Endothelial cell of umbilical vein (primary cell): ENCODE data around the gene ARHGEF10L. TPM values are rescaled to one million over a fixed set of nuclear protein-coding genes. Genes with fewer than 3 reads are reported as not detected.

ENCODE experiments used
- BruUV-seq: library from RNA; stranded (reverse); fragments of 400-500 nt; replicated peaks from 2 replicates; lab custom pipeline; 2021; lab: Mats Ljungman, UMichigan
- CTCF ChIA-PET: fragments of 300-600, 350-600 bp; sonication (Branson Sonifier 250); formaldehyde crosslinking; loops from one replicate; lab custom pipeline; 2021; ENCODE audit warnings: antibody characterized with exemption, inconsistent platforms; lab: Charles Lee
- POLR2A ChIA-PET: fragments of 300-600, 350-600 bp; sonication (Branson Sonifier 250); formaldehyde crosslinking; loops from one replicate; lab custom pipeline; 2021; ENCODE audit warnings: antibody characterized with exemption, inconsistent platforms; lab: Charles Lee
- DNase-seq: peaks from one replicate; pipeline ENCODE4 v3.0.0-alpha.2; 2011; ENCODE audit warnings: low read depth, low spot score
- FAIRE-seq: peaks from 2 replicates; lab custom pipeline; 2011; peaks lifted over from hg19 to GRCh38; lab: Jason Lieb, UNC
- H2AFZ ChIP-seq: 2 replicates; pipeline ENCODE4 v1.6.0; 2012; ENCODE audit warnings: low read depth, low read length, control low read depth, inconsistent platforms
- H3K27ac ChIP-seq: 2 replicates; pipeline ENCODE4 v1.5.1; 2011; ENCODE audit warnings: low read depth, mild to moderate bottlenecking, control low read depth, low read length, moderate library complexity; ENCODE audit not compliant: insufficient read depth
- H3K27me3 ChIP-seq, 2 experiments: 2 replicates each; pipeline versions ENCODE4 v1.6.0 to v1.6.1; 2011; ENCODE audit warnings: low read length in 2 of 2, mixed read lengths in 1 of 2; ENCODE audit not compliant: control insufficient read depth in 2 of 2, insufficient read depth in 2 of 2
- H3K36me3 ChIP-seq, 2 experiments: 2 replicates in 1 of 2; 3 replicates in 1 of 2; pipeline ENCODE4 v1.5.1; 2011; ENCODE audit warnings: low read length in 2 of 2, mild to moderate bottlenecking in 1 of 2, moderate library complexity in 1 of 2; ENCODE audit not compliant: control insufficient read depth in 2 of 2, insufficient read depth in 2 of 2; ENCODE audit errors: extremely low read depth in 1 of 2
- H3K4me1 ChIP-seq: 3 replicates; pipeline ENCODE4 v1.5.1; 2011; ENCODE audit warnings: mild to moderate bottlenecking, low read length; ENCODE audit not compliant: control insufficient read depth, insufficient read depth; ENCODE audit errors: extremely low read depth
- H3K4me2 ChIP-seq: 2 replicates; pipeline ENCODE4 v1.6.1; 2011; ENCODE audit warnings: low read length, control low read depth, mixed read lengths; ENCODE audit not compliant: insufficient read depth
- H3K4me3 ChIP-seq, 3 experiments: fragments of 200-600 bp in 1 of 3; sonication (generic), shearing (Covaris generic) in 1 of 3; replicated peaks in 1 of 3; 2 replicates each; pipeline ENCODE4 v1.5.1; 2011 to 2016; ENCODE audit warnings: control low read depth in 3 of 3, low read length in 3 of 3, mild to moderate bottlenecking in 2 of 3, inconsistent platforms in 1 of 3, low read depth in 1 of 3, moderate library complexity in 1 of 3; ENCODE audit not compliant: insufficient read depth in 1 of 3
- H3K79me2 ChIP-seq: 2 replicates; pipeline ENCODE4 v1.6.0; 2012; ENCODE audit warnings: low read length, inconsistent platforms; ENCODE audit not compliant: control insufficient read depth, insufficient read depth
- H3K9ac ChIP-seq: replicated peaks from 2 replicates; pipeline ENCODE3; 2011; ENCODE audit warnings: low read length, control low read depth; ENCODE audit not compliant: insufficient read depth; ENCODE audit errors: extremely low read depth
- H3K9me1 ChIP-seq: replicated peaks from 3 replicates; pipeline ENCODE4 v1.6.0; 2011; ENCODE audit warnings: mild to moderate bottlenecking, low read length; ENCODE audit not compliant: control insufficient read depth, insufficient read depth; ENCODE audit errors: extremely low read depth
- H3K9me3 ChIP-seq: replicated peaks from 2 replicates; pipeline ENCODE4 v1.5.1; 2012; ENCODE audit warnings: low read length, inconsistent platforms; ENCODE audit not compliant: control insufficient read depth, insufficient read depth
- H4K20me1 ChIP-seq: replicated peaks from 2 replicates; pipeline ENCODE3; 2011; ENCODE audit warnings: mild to moderate bottlenecking, low read length; ENCODE audit not compliant: control insufficient read depth, insufficient read depth; ENCODE audit errors: extremely low read depth
- EZH2 ChIP-seq: IDR thresholded peaks from 2 replicates; pipeline ENCODE4 v1.6.1; 2012; ENCODE audit warnings: borderline replicate concordance, low read depth, mild to moderate bottlenecking, moderate library complexity, low read length, inconsistent platforms; ENCODE audit not compliant: severe bottlenecking
- FOS ChIP-seq: IDR thresholded peaks from 2 replicates; pipeline ENCODE4 v1.6.1; 2011; ENCODE audit warnings: mild to moderate bottlenecking, low read length, moderate library complexity, borderline replicate concordance; ENCODE audit not compliant: insufficient read depth
- GATA2 ChIP-seq: IDR thresholded peaks from 2 replicates; pipeline ENCODE4 v1.7.0; 2011; ENCODE audit warnings: low read depth, mild to moderate bottlenecking, moderate library complexity, mixed read lengths, low read length; ENCODE audit not compliant: insufficient read length, insufficient read depth
- JUN ChIP-seq: IDR thresholded peaks from 2 replicates; pipeline ENCODE4 v1.6.1; 2011; ENCODE audit warnings: borderline replicate concordance, low read depth; ENCODE audit not compliant: insufficient read length, insufficient read depth
- MYC ChIP-seq: IDR thresholded peaks from one replicate; pipeline ENCODE4 v1.6.1; 2011; ENCODE audit warnings: mild to moderate bottlenecking, low read depth, low read length
- POLR2A ChIP-seq: IDR thresholded peaks from 2 replicates; pipeline ENCODE4 v1.6.1; 2012; ENCODE audit warnings: low read depth, mild to moderate bottlenecking, control low read depth, low read length
- POLR2AphosphoS5 ChIP-seq: IDR thresholded peaks from 2 replicates; pipeline ENCODE4 v1.6.1; 2012; ENCODE audit warnings: low read depth, mild to moderate bottlenecking, control low read depth, low read length, moderate library complexity; ENCODE audit not compliant: insufficient read depth
- dilution Hi-C: fragments of 300-500 bp; cut with MboI; formaldehyde crosslinking; loops from one replicate; pipeline ENCODE4 v1.15.0; 2019; ENCODE audit warnings: low sequenced_read_pairs; ENCODE audit not compliant: extremely low pct_ligation_motif_present
- intact Hi-C: fragments of 100-400 bp; cut with micrococcal nuclease; formaldehyde crosslinking; loops from one replicate; pipeline ENCODE4 v1.10.0; 2022
- polyA plus RNA-seq, 4 experiments: library from polyadenylated mRNA; depleted of rRNA in 3 of 4; stranded (reverse) in 3 of 4; unstranded in 1 of 4; fragments of >200 nt; gene quantifications; 2 replicates each; pipeline versions ENCODE4 v1.2.1 to v1.2.3, GENCODE V29; 2011 to 2012; ENCODE audit warnings: missing spikeins in 1 of 4
- total RNA-seq: library from RNA; stranded (reverse); gene quantifications from 2 replicates; pipeline ENCODE4 v1.2.3, GENCODE V29; 2021
- TF ChIP-seq, protein P1 (sequence below), 2 donors: IDR thresholded peaks; 1 replicate in 1 of 2; 2 replicates in 1 of 2; pipeline ENCODE4 v1.5.1; 2011; ENCODE audit warnings: low read length in 2 of 2, mild to moderate bottlenecking in 2 of 2, moderate library complexity in 2 of 2, control low read depth in 1 of 2, inconsistent platforms in 1 of 2, low read depth in 1 of 2; ENCODE audit not compliant: insufficient read depth in 1 of 2; ENCODE audit errors: extremely low read depth in 1 of 2
- TF ChIP-seq, protein P2 (sequence below): IDR thresholded peaks from 2 replicates; pipeline ENCODE4 v1.6.1; 2011; ENCODE audit not compliant: insufficient read depth, insufficient read length

ARHGEF10L gene
- total and polyA plus RNA-seq, 2 donors (not counting 3 experiments of a cell fraction or from before 2014, with no cell fraction given): 1.9 to 5.2 TPM

DNA sequence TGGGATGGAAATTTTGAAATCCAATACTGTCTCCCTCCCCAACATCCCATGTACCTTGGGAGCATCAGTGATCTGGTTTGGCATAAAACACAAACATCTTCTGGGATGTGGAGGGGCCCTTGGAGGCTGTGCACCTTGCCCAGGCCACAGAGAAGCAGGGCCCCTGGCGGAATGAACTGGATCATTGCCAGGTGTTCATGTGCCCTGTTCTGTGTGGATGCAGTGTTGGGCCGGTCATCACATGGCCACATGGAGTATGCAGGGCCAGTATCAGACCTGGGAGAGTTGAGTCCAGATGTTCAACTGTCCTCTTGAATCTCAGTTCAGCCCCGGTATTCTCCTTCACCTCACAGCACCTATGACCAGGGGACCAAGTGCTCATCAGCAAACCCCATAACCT lies 26.9 kb downstream of the ARHGEF10L start:
- H3K79me2 ChIP-seq: no peaks in the 10 kb centered on the region
- H3K27ac ChIP-seq: no peak overlapping the region
- no peaks in the 10 kb centered on the region for H3K9me1 ChIP-seq
- no peaks in the 10 kb centered on the region for H3K4me1 ChIP-seq
- BruUV-seq: no TSS peak
- H3K9me3 ChIP-seq: no peaks in the 10 kb centered on the region
- POLR2A ChIA-PET: interaction anchor here (0.7 kb wide), 1 partner anchor 14 kb away, joined by 4 read pairs; no protein-coding TSS in a partner anchor
- DNase-seq (no peak), FAIRE-seq (no peak)
- CTCF ChIA-PET: no interaction called here
- H4K20me1 ChIP-seq: no peaks in the 10 kb centered on the region
- intact Hi-C loops: no loop called here
- dilution Hi-C loops: no loop called here
- H3K4me3 ChIP-seq: no peak overlapping the region
- H3K27me3 ChIP-seq: no peaks in the 10 kb centered on the region
- H3K36me3 ChIP-seq: no peaks in the 10 kb centered on the region
- H2AFZ ChIP-seq: no peak overlapping the region
- H3K9ac ChIP-seq: no peak overlapping the region
- no peak overlapping the region for H3K4me2 ChIP-seq
- TF ChIP-seq MYC (no peak), POLR2A (no peak), POLR2AphosphoS5 (no peak), GATA2 (no peak), JUN (no peak), FOS (no peak), EZH2 (no peak)
- TF ChIP-seq, protein P1, sequence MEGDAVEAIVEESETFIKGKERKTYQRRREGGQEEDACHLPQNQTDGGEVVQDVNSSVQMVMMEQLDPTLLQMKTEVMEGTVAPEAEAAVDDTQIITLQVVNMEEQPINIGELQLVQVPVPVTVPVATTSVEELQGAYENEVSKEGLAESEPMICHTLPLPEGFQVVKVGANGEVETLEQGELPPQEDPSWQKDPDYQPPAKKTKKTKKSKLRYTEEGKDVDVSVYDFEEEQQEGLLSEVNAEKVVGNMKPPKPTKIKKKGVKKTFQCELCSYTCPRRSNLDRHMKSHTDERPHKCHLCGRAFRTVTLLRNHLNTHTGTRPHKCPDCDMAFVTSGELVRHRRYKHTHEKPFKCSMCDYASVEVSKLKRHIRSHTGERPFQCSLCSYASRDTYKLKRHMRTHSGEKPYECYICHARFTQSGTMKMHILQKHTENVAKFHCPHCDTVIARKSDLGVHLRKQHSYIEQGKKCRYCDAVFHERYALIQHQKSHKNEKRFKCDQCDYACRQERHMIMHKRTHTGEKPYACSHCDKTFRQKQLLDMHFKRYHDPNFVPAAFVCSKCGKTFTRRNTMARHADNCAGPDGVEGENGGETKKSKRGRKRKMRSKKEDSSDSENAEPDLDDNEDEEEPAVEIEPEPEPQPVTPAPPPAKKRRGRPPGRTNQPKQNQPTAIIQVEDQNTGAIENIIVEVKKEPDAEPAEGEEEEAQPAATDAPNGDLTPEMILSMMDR (IDR thresholded peaks at IDR 0.05; ENCODE audit: extremely low read depth in 1 of 2, insufficient read depth in 1 of 2, low read depth in 1 of 2, low read length in 2 of 2): no peak
- TF ChIP-seq, protein P2, sequence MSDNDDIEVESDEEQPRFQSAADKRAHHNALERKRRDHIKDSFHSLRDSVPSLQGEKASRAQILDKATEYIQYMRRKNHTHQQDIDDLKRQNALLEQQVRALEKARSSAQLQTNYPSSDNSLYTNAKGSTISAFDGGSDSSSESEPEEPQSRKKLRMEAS: no peak
